ENCODE data around the gene ZNRF4.

- no peak for TF ChIP-seq CTCF (IDR thresholded peaks at IDR 0.05; ENCODE audit: low read length)
- no peak for TF ChIP-seq EZH2 (optimal IDR thresholded peaks at IDR 0.05; ENCODE audit: low read depth, low read length)
- TF ChIP-seq EZH2phosphoT487 (IDR thresholded peaks at IDR 0.05; ENCODE audit: low read length): no peak
Measured at GRCh38 chr19:5484398-5485285, 29.4 kb downstream of the ZNRF4 start.

All from MM.1S (cell line).